HEK293 (cell line): ENCODE measurements around the gene GRM2.

Source experiments
- ZBTB21 ChIP-seq: fragments of 450-650 bp; formaldehyde crosslinking; IDR thresholded peaks from 2 replicates; pipeline ENCODE4 v1.5.1; 2017; ENCODE audit warnings: missing biosample characterization, missing genetic modification characterization
- ZNF140 ChIP-seq: fragments of 450-650 bp; formaldehyde crosslinking; IDR thresholded peaks from 2 replicates; pipeline ENCODE4 v1.5.1; 2016; ENCODE audit warnings: missing biosample characterization, missing genetic modification characterization
- ZNF146 ChIP-seq: fragments of 450-650 bp; formaldehyde crosslinking; IDR thresholded peaks from 2 replicates; pipeline ENCODE4 v1.5.1; 2016; ENCODE audit warnings: missing biosample characterization, missing genetic modification characterization
- ZNF341 ChIP-seq: fragments of 450-650 bp; formaldehyde crosslinking; IDR thresholded peaks from 2 replicates; pipeline ENCODE4; 2016; ENCODE audit warnings: low read depth, missing biosample characterization, missing genetic modification characterization
- ZNF610 ChIP-seq: fragments of 450-650 bp; formaldehyde crosslinking; IDR thresholded peaks from 2 replicates; pipeline ENCODE4 v1.5.1; 2016; ENCODE audit warnings: missing biosample characterization, missing genetic modification characterization, borderline replicate concordance
- ZNF626 ChIP-seq: fragments of 450-650 bp; sonication (Bioruptor Pico); formaldehyde crosslinking; IDR thresholded peaks from 2 replicates; pipeline ENCODE4 v1.5.1; 2018; ENCODE audit warnings: missing biosample characterization, missing genetic modification characterization, inconsistent platforms
- TF ChIP-seq, protein P1 (sequence below): fragments of 450-650 bp; formaldehyde crosslinking; IDR thresholded peaks from 2 replicates; pipeline ENCODE4 v1.5.1; 2016; ENCODE audit warnings: missing biosample characterization, missing genetic modification characterization
- TF ChIP-seq, protein P2 (sequence below): fragments of 450-650 bp; formaldehyde crosslinking; IDR thresholded peaks from 2 replicates; pipeline ENCODE4 v1.5.1; 2016; ENCODE audit warnings: missing biosample characterization, missing genetic modification characterization
- TF ChIP-seq, protein P3 (sequence below): fragments of 450-650 bp; formaldehyde crosslinking; IDR thresholded peaks from 2 replicates; pipeline ENCODE4 v1.5.1; 2016; ENCODE audit warnings: missing biosample characterization, missing genetic modification characterization

GRCh38 chr3:51708216-51708845, 1.5 kb downstream of the GRM2 start:
- TF ChIP-seq ZNF610 (tag by site-specific recombination) (no peak), ZNF140 (tag by site-specific recombination) (no peak), ZNF626 (tag by site-specific recombination) (no peak), ZNF146 (tag by site-specific recombination) (no peak), ZBTB21 (tag by site-specific recombination) (no peak), ZNF341 (tag by site-specific recombination) (no peak)
- TF ChIP-seq, protein P1, sequence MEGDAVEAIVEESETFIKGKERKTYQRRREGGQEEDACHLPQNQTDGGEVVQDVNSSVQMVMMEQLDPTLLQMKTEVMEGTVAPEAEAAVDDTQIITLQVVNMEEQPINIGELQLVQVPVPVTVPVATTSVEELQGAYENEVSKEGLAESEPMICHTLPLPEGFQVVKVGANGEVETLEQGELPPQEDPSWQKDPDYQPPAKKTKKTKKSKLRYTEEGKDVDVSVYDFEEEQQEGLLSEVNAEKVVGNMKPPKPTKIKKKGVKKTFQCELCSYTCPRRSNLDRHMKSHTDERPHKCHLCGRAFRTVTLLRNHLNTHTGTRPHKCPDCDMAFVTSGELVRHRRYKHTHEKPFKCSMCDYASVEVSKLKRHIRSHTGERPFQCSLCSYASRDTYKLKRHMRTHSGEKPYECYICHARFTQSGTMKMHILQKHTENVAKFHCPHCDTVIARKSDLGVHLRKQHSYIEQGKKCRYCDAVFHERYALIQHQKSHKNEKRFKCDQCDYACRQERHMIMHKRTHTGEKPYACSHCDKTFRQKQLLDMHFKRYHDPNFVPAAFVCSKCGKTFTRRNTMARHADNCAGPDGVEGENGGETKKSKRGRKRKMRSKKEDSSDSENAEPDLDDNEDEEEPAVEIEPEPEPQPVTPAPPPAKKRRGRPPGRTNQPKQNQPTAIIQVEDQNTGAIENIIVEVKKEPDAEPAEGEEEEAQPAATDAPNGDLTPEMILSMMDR (tag by site-specific recombination), result no peak
- TF ChIP-seq, protein P2, sequence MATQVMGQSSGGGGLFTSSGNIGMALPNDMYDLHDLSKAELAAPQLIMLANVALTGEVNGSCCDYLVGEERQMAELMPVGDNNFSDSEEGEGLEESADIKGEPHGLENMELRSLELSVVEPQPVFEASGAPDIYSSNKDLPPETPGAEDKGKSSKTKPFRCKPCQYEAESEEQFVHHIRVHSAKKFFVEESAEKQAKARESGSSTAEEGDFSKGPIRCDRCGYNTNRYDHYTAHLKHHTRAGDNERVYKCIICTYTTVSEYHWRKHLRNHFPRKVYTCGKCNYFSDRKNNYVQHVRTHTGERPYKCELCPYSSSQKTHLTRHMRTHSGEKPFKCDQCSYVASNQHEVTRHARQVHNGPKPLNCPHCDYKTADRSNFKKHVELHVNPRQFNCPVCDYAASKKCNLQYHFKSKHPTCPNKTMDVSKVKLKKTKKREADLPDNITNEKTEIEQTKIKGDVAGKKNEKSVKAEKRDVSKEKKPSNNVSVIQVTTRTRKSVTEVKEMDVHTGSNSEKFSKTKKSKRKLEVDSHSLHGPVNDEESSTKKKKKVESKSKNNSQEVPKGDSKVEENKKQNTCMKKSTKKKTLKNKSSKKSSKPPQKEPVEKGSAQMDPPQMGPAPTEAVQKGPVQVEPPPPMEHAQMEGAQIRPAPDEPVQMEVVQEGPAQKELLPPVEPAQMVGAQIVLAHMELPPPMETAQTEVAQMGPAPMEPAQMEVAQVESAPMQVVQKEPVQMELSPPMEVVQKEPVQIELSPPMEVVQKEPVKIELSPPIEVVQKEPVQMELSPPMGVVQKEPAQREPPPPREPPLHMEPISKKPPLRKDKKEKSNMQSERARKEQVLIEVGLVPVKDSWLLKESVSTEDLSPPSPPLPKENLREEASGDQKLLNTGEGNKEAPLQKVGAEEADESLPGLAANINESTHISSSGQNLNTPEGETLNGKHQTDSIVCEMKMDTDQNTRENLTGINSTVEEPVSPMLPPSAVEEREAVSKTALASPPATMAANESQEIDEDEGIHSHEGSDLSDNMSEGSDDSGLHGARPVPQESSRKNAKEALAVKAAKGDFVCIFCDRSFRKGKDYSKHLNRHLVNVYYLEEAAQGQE (tag by site-specific recombination), result no peak
- TF ChIP-seq, protein P3, sequence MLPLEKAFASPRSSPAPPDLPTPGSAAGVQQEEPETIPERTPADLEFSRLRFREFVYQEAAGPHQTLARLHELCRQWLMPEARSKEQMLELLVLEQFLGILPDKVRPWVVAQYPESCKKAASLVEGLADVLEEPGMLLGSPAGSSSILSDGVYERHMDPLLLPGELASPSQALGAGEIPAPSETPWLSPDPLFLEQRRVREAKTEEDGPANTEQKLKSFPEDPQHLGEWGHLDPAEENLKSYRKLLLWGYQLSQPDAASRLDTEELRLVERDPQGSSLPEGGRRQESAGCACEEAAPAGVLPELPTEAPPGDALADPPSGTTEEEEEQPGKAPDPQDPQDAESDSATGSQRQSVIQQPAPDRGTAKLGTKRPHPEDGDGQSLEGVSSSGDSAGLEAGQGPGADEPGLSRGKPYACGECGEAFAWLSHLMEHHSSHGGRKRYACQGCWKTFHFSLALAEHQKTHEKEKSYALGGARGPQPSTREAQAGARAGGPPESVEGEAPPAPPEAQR, result no peak
